A549 (cell line): Measurements from ENCODE around the gene TTC33. TPM values are rescaled to one million over a fixed set of nuclear protein-coding genes. Genes with fewer than 3 reads are reported as not detected.
"Not testable (repeated sequence)": the region's sequence is repeated elsewhere in the genome, so short reads cannot be mapped to it uniquely, and the experiment has no call there.

Experiments
- ATAC-seq, 2 experiments: fragments of 200-7000 bp in 1 of 2; fragments of >200 bp in 1 of 2; cut with Nextera tagmentation in 1 of 2; cut with Tn5 transposase in 1 of 2; 3 replicates each; pipeline versions ENCODE4 v1.8.0 to v1.9.1; 2018 to 2020; ENCODE audit warnings: mild to moderate bottlenecking in 1 of 2, moderate library complexity in 1 of 2
- CTCF ChIA-PET: fragments of 300-600 bp; sonication (Branson Sonifier 250); formaldehyde crosslinking; extraction: SDS; loops from one replicate; lab custom pipeline; 2021; ENCODE audit warnings: antibody characterized with exemption, inconsistent platforms; lab: Yijun Ruan, JAX
- POLR2A ChIA-PET: fragments of 350-600 bp; formaldehyde crosslinking; extraction: SDS; loops from one replicate; lab custom pipeline; 2021; ENCODE audit warnings: antibody characterized with exemption, inconsistent platforms; lab: Yijun Ruan, JAX
- DNase-seq, 2 experiments: peaks; one replicate each; pipeline versions ENCODE4 v3.0.0 to v3.0.0-alpha.2; 2011 to 2016; ENCODE audit warnings: low read depth in 1 of 2, low spot score in 1 of 2
- FAIRE-seq: peaks from 2 replicates; lab custom pipeline; 2011; peaks lifted over from hg19 to GRCh38; lab: Jason Lieb, UNC
- H3K27ac ChIP-seq, 2 experiments: fragments of >200 bp; sonication (Bioruptor Twin); formaldehyde crosslinking; 3 replicates each; pipeline ENCODE4 v1.5.1; 2016 to 2017
- H3K4me1 ChIP-seq: fragments of >200 bp; sonication (Bioruptor Twin); formaldehyde crosslinking; 3 replicates; pipeline ENCODE4 v1.6.1; 2016
- H3K4me2 ChIP-seq: fragments of >200 bp; sonication (Bioruptor Twin); formaldehyde crosslinking; 3 replicates; pipeline ENCODE4 v1.6.1; 2016
- H3K4me3 ChIP-seq: fragments of >200 bp; sonication (Bioruptor Twin); formaldehyde crosslinking; 3 replicates; pipeline ENCODE4 v1.5.1; 2016
- H3K9me3 ChIP-seq: fragments of >200 bp; sonication (Bioruptor Twin); formaldehyde crosslinking; 3 replicates; pipeline ENCODE4 v1.6.1; 2016
- BHLHE40 ChIP-seq: IDR thresholded peaks from 2 replicates; pipeline ENCODE4 v1.6.1; 2012; ENCODE audit warnings: low read depth, low read length, inconsistent platforms
- CBX2 ChIP-seq: fragments of 200-600 bp; sonication (generic); IDR thresholded peaks from 2 replicates; pipeline ENCODE4 v1.6.1; 2016; ENCODE audit warnings: low read depth, mild to moderate bottlenecking, borderline replicate concordance
- CBX8 ChIP-seq: fragments of 200-600 bp; sonication (generic); IDR thresholded peaks from 2 replicates; pipeline ENCODE4 v1.6.1; 2016
- EHMT2 ChIP-seq: fragments of 200-600 bp; sonication (generic); IDR thresholded peaks from 2 replicates; pipeline ENCODE4 v1.6.1; 2016; ENCODE audit warnings: antibody characterized with exemption, low read depth, mild to moderate bottlenecking, moderate library complexity
- ESRRA ChIP-seq: fragments of 150-350 bp; IDR thresholded peaks from 2 replicates; pipeline ENCODE4 v1.6.1; 2014; ENCODE audit warnings: mild to moderate bottlenecking, low read length, borderline replicate concordance
- FOSB ChIP-seq: fragments of 250-450 bp; sonication (Bioruptor Pico); IDR thresholded peaks from 2 replicates; pipeline ENCODE4 v1.5.0; 2020; ENCODE audit warnings: mild to moderate bottlenecking, moderate library complexity
- FOXS1 ChIP-seq: fragments of 250-450 bp; sonication (Bioruptor Pico); IDR thresholded peaks from 2 replicates; pipeline ENCODE4 v1.5.0; 2020; ENCODE audit warnings: mild to moderate bottlenecking, moderate library complexity
- KDM5A ChIP-seq: fragments of 200-600 bp; sonication (generic); IDR thresholded peaks from 2 replicates; pipeline ENCODE4 v1.6.1; 2016; ENCODE audit warnings: antibody characterized with exemption, mild to moderate bottlenecking
- MYC ChIP-seq: IDR thresholded peaks from 2 replicates; pipeline ENCODE4 v1.6.1; 2012; ENCODE audit warnings: mild to moderate bottlenecking, inconsistent platforms, low read length, improper control_type of control experiment, borderline replicate concordance
- NR3C1 ChIP-seq: fragments of >200 bp; sonication (Bioruptor Twin); formaldehyde crosslinking; IDR thresholded peaks from 3 replicates; pipeline ENCODE4 v1.6.1; 2017
- POLR2AphosphoS2 ChIP-seq: conservative IDR thresholded peaks from 2 replicates; pipeline ENCODE4 v1.6.1; 2012; ENCODE audit warnings: low read length, improper control_type of control experiment, inconsistent platforms
- RAD21 ChIP-seq, 2 experiments: fragments of >200 bp in 1 of 2; sonication (Bioruptor Twin) in 1 of 2; formaldehyde crosslinking in 1 of 2; IDR thresholded peaks in 1 of 2; conservative IDR thresholded peaks in 1 of 2; 2 replicates in 1 of 2; 3 replicates in 1 of 2; pipeline ENCODE4 v1.6.1; 2012 to 2018; ENCODE audit warnings: inconsistent platforms in 1 of 2
- RFX5 ChIP-seq: fragments of 450-650 bp; IDR thresholded peaks from 2 replicates; pipeline ENCODE4 v1.7.1; 2014; ENCODE audit warnings: antibody characterized with exemption, mild to moderate bottlenecking, moderate library complexity
- RNF2 ChIP-seq: fragments of 200-600 bp; sonication (generic); IDR thresholded peaks from 2 replicates; pipeline ENCODE4 v1.6.1; 2016; ENCODE audit warnings: low read depth, mild to moderate bottlenecking, antibody characterized with exemption, moderate library complexity, borderline replicate concordance
- SMC3 ChIP-seq: fragments of >200 bp; sonication (Bioruptor Twin); formaldehyde crosslinking; IDR thresholded peaks from 3 replicates; pipeline ENCODE4 v1.6.1; 2018; ENCODE audit warnings: inconsistent platforms
- SREBF2 ChIP-seq: fragments of 450-650 bp; IDR thresholded peaks from 2 replicates; pipeline ENCODE4 v1.6.1; 2014; ENCODE audit warnings: mild to moderate bottlenecking, moderate library complexity
- WGBS: methylation state at CpG from one replicate; pipeline ENCODE4 v1.1.6; 2017; ENCODE audit errors: missing lambda C conversion rate; 5-methylcytosine and 5-hydroxymethylcytosine counted together
- polyA plus RNA-seq, 4 experiments: library from polyadenylated mRNA; depleted of rRNA in 3 of 4; stranded (reverse); fragments of >200 nt; fragmentation: RNase III in 1 of 4; extraction: RNeasy Plus Mini Kit Qiagen cat#74134 plus additional on column Dnase treatment in 1 of 4; gene quantifications; 2 replicates in 3 of 4; 3 replicates in 1 of 4; pipeline ENCODE4 v1.2.3, GENCODE V29; 2011 to 2017
- TF ChIP-seq, protein P1 (sequence below): IDR thresholded peaks from 2 replicates; pipeline ENCODE4 v1.6.1; 2012
- TF ChIP-seq, protein P2 (sequence below): fragments of >200 bp; sonication (Bioruptor Twin); formaldehyde crosslinking; IDR thresholded peaks from 2 replicates; pipeline ENCODE4 v1.6.1; 2016
- TF ChIP-seq, protein P3 (sequence below): fragments of >200 bp; sonication (Bioruptor Twin); formaldehyde crosslinking; IDR thresholded peaks from 3 replicates; pipeline ENCODE4 v1.5.1; 2016
- TF ChIP-seq, protein P4 (sequence below): fragments of 200-600 bp; sonication (generic); IDR thresholded peaks from 2 replicates; pipeline ENCODE4 v1.6.1; 2016; ENCODE audit warnings: antibody characterized with exemption, mild to moderate bottlenecking, moderate library complexity
- TF ChIP-seq, protein P5 (sequence below): IDR thresholded peaks from 2 replicates; pipeline ENCODE4 v1.6.1; 2012; ENCODE audit warnings: low read depth, borderline replicate concordance

TTC33 gene
- polyA plus RNA-seq, 2 of the 4 experiments (the other 2 are of a cell fraction): 17.1 to 19.8 TPM

DNA sequence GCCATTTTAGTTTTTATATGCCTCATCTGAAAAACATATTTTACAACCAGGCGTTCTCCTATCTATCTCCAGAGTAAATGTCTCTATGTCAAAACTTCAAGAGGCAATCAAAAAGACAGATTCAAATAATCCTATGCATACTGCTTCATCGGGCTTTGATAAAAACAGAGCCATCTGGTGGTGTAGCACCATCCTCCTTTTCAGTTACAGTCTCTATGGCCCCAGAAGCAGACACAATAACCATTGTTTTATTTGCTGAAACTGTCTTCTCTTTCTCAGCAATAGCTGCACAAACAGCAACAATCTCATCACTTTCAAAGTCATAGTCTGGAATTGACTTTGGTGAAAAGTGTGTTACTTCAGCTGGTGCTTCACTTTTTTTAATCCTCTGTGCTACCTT, 39.8 kb downstream of the TTC33 start:
- 62% methylated on average over 2 of the region's 2 CpGs for WGBS
- CTCF ChIA-PET: interaction anchor here (0.9 to 1.0 kb wide), 3 partner anchors 9 to 1002 kb away, joined by 3 to 4 read pairs (median 3); no protein-coding TSS in a partner anchor

DNA sequence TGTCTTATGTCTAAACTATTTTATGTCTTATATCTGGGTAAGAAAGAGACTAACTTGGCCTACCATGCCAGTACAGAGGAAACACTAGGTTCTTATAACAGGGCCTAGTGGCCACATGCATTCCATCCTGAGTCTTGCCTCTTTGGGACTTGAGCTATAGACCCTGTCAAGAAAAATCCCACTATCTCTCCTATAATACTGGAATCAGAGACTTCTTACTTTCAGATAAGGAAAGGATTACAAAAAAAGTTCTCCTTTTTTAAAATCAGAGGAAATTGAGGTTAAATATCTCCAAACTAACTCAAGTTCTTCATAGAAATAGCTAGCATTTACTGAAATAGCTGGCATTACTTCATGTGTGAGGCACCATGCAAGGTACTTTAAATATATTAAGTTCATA, 41.8 kb downstream of the TTC33 start:
- Histone ChIP-seq H3K4me1 (peaks cover 6% of the 10 kb centered on the region; the same call in 1 of the 3 replicates), H3K9me3 (no peaks in the 10 kb centered on the region), H3K27ac (no peak overlapping the region), H3K4me2 (no peak overlapping the region), H3K4me3 (no peak overlapping the region)
- ATAC-seq: no peak
- POLR2A ChIA-PET: no interaction called here
- FAIRE-seq: no peak
- CTCF ChIA-PET: interaction anchor here (1.0 to 1.1 kb wide), 3 partner anchors 23 to 1117 kb away, joined by 3 to 4 read pairs (median 3); no protein-coding TSS in a partner anchor
- DNase-seq: no peak
- TF ChIP-seq NR3C1 (no peak), MYC (no peak), FOXS1 (no peak), FOSB (no peak), CBX8 (no peak), POLR2AphosphoS2 (no peak), ESRRA (no peak), RNF2 (no peak)
- TF ChIP-seq, protein P1, sequence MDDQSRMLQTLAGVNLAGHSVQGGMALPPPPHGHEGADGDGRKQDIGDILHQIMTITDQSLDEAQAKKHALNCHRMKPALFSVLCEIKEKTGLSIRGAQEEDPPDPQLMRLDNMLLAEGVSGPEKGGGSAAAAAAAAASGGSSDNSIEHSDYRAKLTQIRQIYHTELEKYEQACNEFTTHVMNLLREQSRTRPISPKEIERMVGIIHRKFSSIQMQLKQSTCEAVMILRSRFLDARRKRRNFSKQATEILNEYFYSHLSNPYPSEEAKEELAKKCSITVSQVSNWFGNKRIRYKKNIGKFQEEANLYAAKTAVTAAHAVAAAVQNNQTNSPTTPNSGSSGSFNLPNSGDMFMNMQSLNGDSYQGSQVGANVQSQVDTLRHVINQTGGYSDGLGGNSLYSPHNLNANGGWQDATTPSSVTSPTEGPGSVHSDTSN: no peak
- TF ChIP-seq, protein P2, sequence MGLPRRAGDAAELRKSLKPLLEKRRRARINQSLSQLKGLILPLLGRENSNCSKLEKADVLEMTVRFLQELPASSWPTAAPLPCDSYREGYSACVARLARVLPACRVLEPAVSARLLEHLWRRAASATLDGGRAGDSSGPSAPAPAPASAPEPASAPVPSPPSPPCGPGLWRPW: no peak
- TF ChIP-seq, protein P3, sequence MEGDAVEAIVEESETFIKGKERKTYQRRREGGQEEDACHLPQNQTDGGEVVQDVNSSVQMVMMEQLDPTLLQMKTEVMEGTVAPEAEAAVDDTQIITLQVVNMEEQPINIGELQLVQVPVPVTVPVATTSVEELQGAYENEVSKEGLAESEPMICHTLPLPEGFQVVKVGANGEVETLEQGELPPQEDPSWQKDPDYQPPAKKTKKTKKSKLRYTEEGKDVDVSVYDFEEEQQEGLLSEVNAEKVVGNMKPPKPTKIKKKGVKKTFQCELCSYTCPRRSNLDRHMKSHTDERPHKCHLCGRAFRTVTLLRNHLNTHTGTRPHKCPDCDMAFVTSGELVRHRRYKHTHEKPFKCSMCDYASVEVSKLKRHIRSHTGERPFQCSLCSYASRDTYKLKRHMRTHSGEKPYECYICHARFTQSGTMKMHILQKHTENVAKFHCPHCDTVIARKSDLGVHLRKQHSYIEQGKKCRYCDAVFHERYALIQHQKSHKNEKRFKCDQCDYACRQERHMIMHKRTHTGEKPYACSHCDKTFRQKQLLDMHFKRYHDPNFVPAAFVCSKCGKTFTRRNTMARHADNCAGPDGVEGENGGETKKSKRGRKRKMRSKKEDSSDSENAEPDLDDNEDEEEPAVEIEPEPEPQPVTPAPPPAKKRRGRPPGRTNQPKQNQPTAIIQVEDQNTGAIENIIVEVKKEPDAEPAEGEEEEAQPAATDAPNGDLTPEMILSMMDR: no peak
- TF ChIP-seq, protein P4, sequence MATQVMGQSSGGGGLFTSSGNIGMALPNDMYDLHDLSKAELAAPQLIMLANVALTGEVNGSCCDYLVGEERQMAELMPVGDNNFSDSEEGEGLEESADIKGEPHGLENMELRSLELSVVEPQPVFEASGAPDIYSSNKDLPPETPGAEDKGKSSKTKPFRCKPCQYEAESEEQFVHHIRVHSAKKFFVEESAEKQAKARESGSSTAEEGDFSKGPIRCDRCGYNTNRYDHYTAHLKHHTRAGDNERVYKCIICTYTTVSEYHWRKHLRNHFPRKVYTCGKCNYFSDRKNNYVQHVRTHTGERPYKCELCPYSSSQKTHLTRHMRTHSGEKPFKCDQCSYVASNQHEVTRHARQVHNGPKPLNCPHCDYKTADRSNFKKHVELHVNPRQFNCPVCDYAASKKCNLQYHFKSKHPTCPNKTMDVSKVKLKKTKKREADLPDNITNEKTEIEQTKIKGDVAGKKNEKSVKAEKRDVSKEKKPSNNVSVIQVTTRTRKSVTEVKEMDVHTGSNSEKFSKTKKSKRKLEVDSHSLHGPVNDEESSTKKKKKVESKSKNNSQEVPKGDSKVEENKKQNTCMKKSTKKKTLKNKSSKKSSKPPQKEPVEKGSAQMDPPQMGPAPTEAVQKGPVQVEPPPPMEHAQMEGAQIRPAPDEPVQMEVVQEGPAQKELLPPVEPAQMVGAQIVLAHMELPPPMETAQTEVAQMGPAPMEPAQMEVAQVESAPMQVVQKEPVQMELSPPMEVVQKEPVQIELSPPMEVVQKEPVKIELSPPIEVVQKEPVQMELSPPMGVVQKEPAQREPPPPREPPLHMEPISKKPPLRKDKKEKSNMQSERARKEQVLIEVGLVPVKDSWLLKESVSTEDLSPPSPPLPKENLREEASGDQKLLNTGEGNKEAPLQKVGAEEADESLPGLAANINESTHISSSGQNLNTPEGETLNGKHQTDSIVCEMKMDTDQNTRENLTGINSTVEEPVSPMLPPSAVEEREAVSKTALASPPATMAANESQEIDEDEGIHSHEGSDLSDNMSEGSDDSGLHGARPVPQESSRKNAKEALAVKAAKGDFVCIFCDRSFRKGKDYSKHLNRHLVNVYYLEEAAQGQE: no peak

More for the DNA sequence above, 39.8 kb downstream of the TTC33 start:
- FAIRE-seq (peak; percentile 89), ATAC-seq (peak; percentile 80 to 84), DNase-seq (peak in 1 of 2 experiments; percentile 28)
- no peaks in the 10 kb centered on the region for H3K9me3 ChIP-seq
- H3K4me3 ChIP-seq: no peak overlapping the region
- peaks cover 6% of the 10 kb centered on the region; the same call in 1 of the 3 replicates for H3K4me1 ChIP-seq
- H3K4me2 ChIP-seq: no peak overlapping the region
- TF ChIP-seq FOXS1 (no peak), EHMT2 (no peak), CBX2 (no peak), RFX5 (no peak), SREBF2 (no peak), RAD21 (conservative IDR thresholded peaks at IDR 0.05 in 1 of 2, IDR thresholded peaks at IDR 0.05 in 1 of 2) (peak; percentile 29 to 41; a peak in 2 of 5 replicates), BHLHE40 (no peak), SMC3 (peak; percentile 48), KDM5A (no peak)
- TF ChIP-seq, protein P5, sequence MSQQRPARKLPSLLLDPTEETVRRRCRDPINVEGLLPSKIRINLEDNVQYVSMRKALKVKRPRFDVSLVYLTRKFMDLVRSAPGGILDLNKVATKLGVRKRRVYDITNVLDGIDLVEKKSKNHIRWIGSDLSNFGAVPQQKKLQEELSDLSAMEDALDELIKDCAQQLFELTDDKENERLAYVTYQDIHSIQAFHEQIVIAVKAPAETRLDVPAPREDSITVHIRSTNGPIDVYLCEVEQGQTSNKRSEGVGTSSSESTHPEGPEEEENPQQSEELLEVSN: no peak
- TF ChIP-seq, protein P3: peak; percentile 33; the same call in 2 of the 3 replicates
- H3K27ac ChIP-seq: no peak overlapping the region
- POLR2A ChIA-PET: no interaction called here

DNA sequence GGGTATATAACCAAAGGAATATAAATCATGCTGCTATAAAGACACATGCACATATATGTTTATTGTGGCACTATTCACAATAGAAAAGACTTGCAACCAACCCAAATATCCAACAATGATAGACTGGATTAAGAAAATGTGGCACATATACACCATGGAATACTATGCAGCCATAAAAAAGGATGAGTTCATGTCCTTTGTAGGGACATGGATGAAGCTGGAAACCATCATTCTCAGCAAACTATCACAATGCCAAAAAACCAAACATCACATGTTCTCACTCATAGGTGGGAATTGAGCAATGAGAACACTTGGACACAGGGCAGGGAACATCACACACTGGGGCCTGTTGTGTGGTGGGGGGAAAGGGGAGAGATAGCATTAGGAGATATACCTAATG, 45.2 kb downstream of the TTC33 start:
- CTCF ChIA-PET, FAIRE-seq, DNase-seq, H3K9me3 ChIP-seq, H3K27ac ChIP-seq, H3K4me1 ChIP-seq, POLR2A ChIA-PET, H3K4me2 ChIP-seq, ATAC-seq, H3K4me3 ChIP-seq: not testable (repeated sequence)

DNA sequence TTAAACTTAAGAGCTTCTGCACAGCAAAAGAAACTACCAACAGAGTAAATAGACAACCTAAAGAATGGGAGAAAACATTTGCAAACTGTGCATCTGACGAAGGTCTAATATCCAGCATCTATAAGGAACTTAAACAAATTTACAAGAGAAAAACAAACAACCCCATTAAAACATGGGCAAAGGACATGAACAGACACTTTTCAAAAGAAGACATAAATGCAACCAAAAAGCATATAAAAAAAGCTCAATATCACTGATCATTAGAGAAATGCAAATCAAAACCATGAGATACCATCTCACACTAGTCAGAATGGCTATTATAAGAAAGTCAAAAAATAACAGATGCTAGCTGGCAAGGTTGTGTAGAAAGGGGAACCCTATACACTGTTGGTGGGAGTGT, 50.3 kb downstream of the TTC33 start:
- ATAC-seq, POLR2A ChIA-PET, DNase-seq, H3K27ac ChIP-seq, H3K9me3 ChIP-seq, H3K4me1 ChIP-seq, FAIRE-seq, H3K4me3 ChIP-seq, H3K4me2 ChIP-seq: not testable (repeated sequence)
- WGBS: 88% methylated on average over 1 of the region's 1 CpG
- CTCF ChIA-PET: interaction anchor here (1.4 to 1.5 kb wide), 2 partner anchors 756 to 991 kb away, joined by 3 to 5 read pairs; no protein-coding TSS in a partner anchor
